ENCODE results near the gene FBXL3. TPM values are rescaled to one million over a fixed set of nuclear protein-coding genes. Genes with fewer than 3 reads are reported as not detected.

FBXL3 gene
- total and polyA plus RNA-seq, 2 donors (not counting 1 experiment from before 2014, with no cell fraction given) = 48.5 to 61.8 TPM

DNA sequence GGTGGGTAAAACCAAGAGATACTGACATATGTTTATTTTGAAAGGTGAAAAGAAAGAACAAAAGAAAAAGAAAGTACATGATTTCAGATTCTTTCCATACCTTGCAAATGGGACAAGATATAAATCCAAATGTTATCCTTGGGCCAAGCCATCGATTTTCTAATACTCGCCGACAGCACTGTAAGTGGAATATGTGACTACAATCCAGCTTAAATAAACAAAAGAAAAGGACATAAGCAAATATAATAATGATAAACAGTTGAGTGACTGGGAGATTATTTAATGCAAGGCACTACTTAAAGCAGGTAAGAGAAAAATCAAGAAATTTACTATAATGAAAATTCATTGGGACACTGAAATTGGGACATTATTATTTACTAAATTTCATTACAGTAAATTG, 29.9 kb upstream of the FBXL3 start:
- Histone ChIP-seq H3K9ac (ENCODE audit: insufficient read depth, low read length) (no peak overlapping the region), H3K4me1 (ENCODE audit: control insufficient read depth, extremely low read depth, insufficient read depth, low read length) (peaks cover under 1% of the 10 kb centered on the region), H2AFZ (ENCODE audit: low read length) (no peak overlapping the region), H3K36me3 (ENCODE audit: control insufficient read depth, insufficient read depth, low read length) (peaks cover 7% of the 10 kb centered on the region), H3K9me3 (ENCODE audit: control insufficient read depth, insufficient read depth, low read depth, low read length) (no peaks in the 10 kb centered on the region), H3K79me2 (ENCODE audit: control insufficient read depth, insufficient read depth, low read length) (no peaks in the 10 kb centered on the region), H3K4me2 (ENCODE audit: extremely low read depth, insufficient read depth, low read length) (no peak overlapping the region), H3K27ac (ENCODE audit: insufficient read depth, low read length) (no peak overlapping the region), H4K20me1 (ENCODE audit: control insufficient read depth, extremely low read depth, insufficient read depth, low read length) (no peaks in the 10 kb centered on the region), H3K4me3 (replicated peaks in 1 of 4; ENCODE audit: control extremely low read depth in 1 of 4, insufficient read depth in 1 of 4, low read depth in 3 of 4, low read length in 4 of 4) (no peak overlapping the region), H3K27me3 (ENCODE audit: control insufficient read depth, insufficient read depth, low read length) (no peaks in the 10 kb centered on the region)
- TF ChIP-seq, protein P1, sequence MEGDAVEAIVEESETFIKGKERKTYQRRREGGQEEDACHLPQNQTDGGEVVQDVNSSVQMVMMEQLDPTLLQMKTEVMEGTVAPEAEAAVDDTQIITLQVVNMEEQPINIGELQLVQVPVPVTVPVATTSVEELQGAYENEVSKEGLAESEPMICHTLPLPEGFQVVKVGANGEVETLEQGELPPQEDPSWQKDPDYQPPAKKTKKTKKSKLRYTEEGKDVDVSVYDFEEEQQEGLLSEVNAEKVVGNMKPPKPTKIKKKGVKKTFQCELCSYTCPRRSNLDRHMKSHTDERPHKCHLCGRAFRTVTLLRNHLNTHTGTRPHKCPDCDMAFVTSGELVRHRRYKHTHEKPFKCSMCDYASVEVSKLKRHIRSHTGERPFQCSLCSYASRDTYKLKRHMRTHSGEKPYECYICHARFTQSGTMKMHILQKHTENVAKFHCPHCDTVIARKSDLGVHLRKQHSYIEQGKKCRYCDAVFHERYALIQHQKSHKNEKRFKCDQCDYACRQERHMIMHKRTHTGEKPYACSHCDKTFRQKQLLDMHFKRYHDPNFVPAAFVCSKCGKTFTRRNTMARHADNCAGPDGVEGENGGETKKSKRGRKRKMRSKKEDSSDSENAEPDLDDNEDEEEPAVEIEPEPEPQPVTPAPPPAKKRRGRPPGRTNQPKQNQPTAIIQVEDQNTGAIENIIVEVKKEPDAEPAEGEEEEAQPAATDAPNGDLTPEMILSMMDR (conservative IDR thresholded peaks at IDR 0.05 in 1 of 2, IDR thresholded peaks at IDR 0.05 in 1 of 2; ENCODE audit: low read depth in 1 of 2, low read length in 2 of 2) = no peak
- TF ChIP-seq EZH2 (IDR thresholded peaks at IDR 0.05; ENCODE audit: low read length, missing control alignments) = no peak
- DNase-seq (ENCODE audit: low read depth in 2 of 2) = no peak

DNA sequence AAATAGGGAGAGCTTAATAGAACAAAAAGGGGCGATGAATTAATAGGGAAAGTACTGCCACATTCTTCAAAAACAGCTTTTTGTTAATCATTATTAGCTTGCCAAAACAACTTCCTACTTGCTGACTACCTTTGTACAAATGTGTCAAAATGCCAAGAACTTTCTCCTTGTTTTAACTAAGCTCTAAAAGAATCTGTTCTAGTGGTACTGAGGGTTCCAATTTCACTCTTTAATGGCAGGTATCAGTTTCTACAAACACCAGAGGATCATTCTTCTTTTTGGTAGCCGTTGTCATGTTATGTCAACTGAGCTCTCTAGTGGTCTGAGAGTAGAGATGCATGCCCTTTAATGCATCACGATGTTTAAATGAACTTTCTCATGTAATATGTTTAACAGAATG, 29.4 kb upstream of the FBXL3 start:
- no peak overlapping the region for H2AFZ ChIP-seq (ENCODE audit: low read length)
- H3K4me2 ChIP-seq (ENCODE audit: extremely low read depth, insufficient read depth, low read length) = no peak overlapping the region
- no peaks in the 10 kb centered on the region for H3K4me1 ChIP-seq (ENCODE audit: control insufficient read depth, extremely low read depth, insufficient read depth, low read length)
- H3K79me2 ChIP-seq (ENCODE audit: control insufficient read depth, insufficient read depth, low read length) = no peaks in the 10 kb centered on the region
- no peaks in the 10 kb centered on the region for H3K27me3 ChIP-seq (ENCODE audit: control insufficient read depth, insufficient read depth, low read length)
- DNase-seq (ENCODE audit: low read depth in 2 of 2) = no peak
- H3K36me3 ChIP-seq (ENCODE audit: control insufficient read depth, insufficient read depth, low read length) = peaks cover 5% of the 10 kb centered on the region
- no peak overlapping the region for H3K4me3 ChIP-seq (replicated peaks in 1 of 4; ENCODE audit: control extremely low read depth in 1 of 4, insufficient read depth in 1 of 4, low read depth in 3 of 4, low read length in 4 of 4)
- H3K9ac ChIP-seq (ENCODE audit: insufficient read depth, low read length) = no peak overlapping the region
- no peaks in the 10 kb centered on the region for H3K9me3 ChIP-seq (ENCODE audit: control insufficient read depth, insufficient read depth, low read depth, low read length)
- TF ChIP-seq, protein P1 (conservative IDR thresholded peaks at IDR 0.05 in 1 of 2, IDR thresholded peaks at IDR 0.05 in 1 of 2; ENCODE audit: low read depth in 1 of 2, low read length in 2 of 2) = no peak
- TF ChIP-seq EZH2 (IDR thresholded peaks at IDR 0.05; ENCODE audit: low read length, missing control alignments) = no peak
- no peaks in the 10 kb centered on the region for H4K20me1 ChIP-seq (ENCODE audit: control insufficient read depth, extremely low read depth, insufficient read depth, low read length)
- H3K27ac ChIP-seq (ENCODE audit: insufficient read depth, low read length) = no peak overlapping the region

DNA sequence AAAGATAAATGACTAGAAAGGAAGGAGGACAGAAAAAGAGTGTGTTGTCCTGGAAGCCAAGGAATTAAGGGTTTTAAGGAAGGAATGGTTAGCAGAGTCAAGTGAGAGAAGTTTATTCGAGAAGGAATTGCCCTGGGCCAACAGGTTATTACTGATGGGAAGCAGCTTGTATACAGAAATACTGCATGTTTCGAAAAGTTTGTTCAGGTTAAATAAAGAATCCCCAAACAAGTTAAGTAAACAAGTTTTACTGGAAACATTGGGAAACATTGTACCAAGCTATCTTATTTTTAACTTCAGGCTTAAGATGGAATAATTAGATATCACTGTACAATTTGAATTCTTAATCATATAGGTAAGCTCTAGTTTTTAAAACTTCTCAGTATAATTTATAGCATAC, 28.2 kb upstream of the FBXL3 start:
- no peak overlapping the region for H2AFZ ChIP-seq (ENCODE audit: low read length)
- no peaks in the 10 kb centered on the region for H3K27me3 ChIP-seq (ENCODE audit: control insufficient read depth, insufficient read depth, low read length)
- TF ChIP-seq EZH2 (IDR thresholded peaks at IDR 0.05; ENCODE audit: low read length, missing control alignments) = no peak
- TF ChIP-seq, protein P1 (conservative IDR thresholded peaks at IDR 0.05 in 1 of 2, IDR thresholded peaks at IDR 0.05 in 1 of 2; ENCODE audit: low read depth in 1 of 2, low read length in 2 of 2) = no peak
- H3K9ac ChIP-seq (ENCODE audit: insufficient read depth, low read length) = no peak overlapping the region
- H4K20me1 ChIP-seq (ENCODE audit: control insufficient read depth, extremely low read depth, insufficient read depth, low read length) = no peaks in the 10 kb centered on the region
- no peak overlapping the region for H3K4me3 ChIP-seq (replicated peaks in 1 of 4; ENCODE audit: control extremely low read depth in 1 of 4, insufficient read depth in 1 of 4, low read depth in 3 of 4, low read length in 4 of 4)
- H3K27ac ChIP-seq (ENCODE audit: insufficient read depth, low read length) = no peak overlapping the region
- no peak overlapping the region for H3K4me2 ChIP-seq (ENCODE audit: extremely low read depth, insufficient read depth, low read length)
- H3K9me3 ChIP-seq (ENCODE audit: control insufficient read depth, insufficient read depth, low read depth, low read length) = no peaks in the 10 kb centered on the region
- no peaks in the 10 kb centered on the region for H3K79me2 ChIP-seq (ENCODE audit: control insufficient read depth, insufficient read depth, low read length)
- DNase-seq (ENCODE audit: low read depth in 2 of 2) = no peak
- no peaks in the 10 kb centered on the region for H3K4me1 ChIP-seq (ENCODE audit: control insufficient read depth, extremely low read depth, insufficient read depth, low read length)
- peaks cover 5% of the 10 kb centered on the region for H3K36me3 ChIP-seq (ENCODE audit: control insufficient read depth, insufficient read depth, low read length)
